OCI-M2 (cell line): Measurements from ENCODE around the gene ABITRAM.
"Not testable (repeated sequence)": the region's sequence is repeated elsewhere in the genome, so short reads cannot be mapped to it uniquely, and the experiment has no call there.

Experiments
- DNase-seq: peaks from one replicate; lab custom pipeline; 2025; ENCODE audit not compliant: unreplicated experiment; lab: John Stamatoyannopoulos, UW

ABITRAM gene

GRCh38 chr9:108934323-108934893, at the start of gene ABITRAM:
Gene ABITRAM (plus strand): TSS chr9:108934400. CDS start chr9:108934487, 87 bp downstream.
- DNase-seq, result peak; percentile 23

- DNase-seq, result no peak
Measured at GRCh38 chr9:108884701-108885100, 49.5 kb upstream of the ABITRAM start.

GRCh38 chr9:108885643-108886348, 48.4 kb upstream of the ABITRAM start:
- DNase-seq, result no peak

- DNase-seq, result not testable (repeated sequence)
Measured at GRCh38 chr9:108886594-108887271, 47.5 kb upstream of the ABITRAM start.

GRCh38 chr9:108889649-108890067, 44.5 kb upstream of the ABITRAM start:
- DNase-seq, result no peak

- no peak for DNase-seq
Measured at GRCh38 chr9:108894225-108894997, 39.8 kb upstream of the ABITRAM start.

GRCh38 chr9:108897324-108898096, 36.7 kb upstream of the ABITRAM start:
- DNase-seq, result no peak

- not testable (repeated sequence) for DNase-seq
Measured at GRCh38 chr9:108899023-108899695, 35.0 kb upstream of the ABITRAM start.

GRCh38 chr9:108900176-108900575, 34.0 kb upstream of the ABITRAM start:
- no peak for DNase-seq

- no peak for DNase-seq
Measured at GRCh38 chr9:108903420-108904103, 30.6 kb upstream of the ABITRAM start.

GRCh38 chr9:108904161-108904560, 30.0 kb upstream of the ABITRAM start:
- DNase-seq, result no peak

- DNase-seq, result no peak
Measured at GRCh38 chr9:108905494-108905893, 28.7 kb upstream of the ABITRAM start.

- no peak for DNase-seq
Measured at GRCh38 chr9:108910402-108910801, 23.8 kb upstream of the ABITRAM start.

GRCh38 chr9:108910914-108911313, 23.3 kb upstream of the ABITRAM start:
- no peak for DNase-seq

GRCh38 chr9:108911820-108912219, 22.4 kb upstream of the ABITRAM start:
- DNase-seq, result no peak

GRCh38 chr9:108913391-108913790, 20.8 kb upstream of the ABITRAM start:
- no peak for DNase-seq

- no peak for DNase-seq
Measured at GRCh38 chr9:108919517-108919916, 14.7 kb upstream of the ABITRAM start.

GRCh38 chr9:108920401-108920800, 13.8 kb upstream of the ABITRAM start:
- DNase-seq, result not testable (repeated sequence)

- no peak for DNase-seq
Measured at GRCh38 chr9:108921200-108921599, 13.0 kb upstream of the ABITRAM start.
